Measurements from ENCODE around the gene SAFB. TPM values are rescaled to one million over a fixed set of nuclear protein-coding genes. Genes with fewer than 3 reads are reported as not detected.
"Not testable (repeated sequence)": the region's sequence is repeated elsewhere in the genome, so short reads cannot be mapped to it uniquely, and the experiment has no call there.

Gene SAFB
- polyA plus RNA-seq, 1 donor, result 97.1 TPM

GRCh38 chr19:5595745-5596144 is 27.1 kb upstream of the SAFB start:
- no peak for DNase-seq

- no peak for DNase-seq
These were observed 22.1 kb upstream of the SAFB start for GRCh38 chr19:5600797-5601196.

DNA sequence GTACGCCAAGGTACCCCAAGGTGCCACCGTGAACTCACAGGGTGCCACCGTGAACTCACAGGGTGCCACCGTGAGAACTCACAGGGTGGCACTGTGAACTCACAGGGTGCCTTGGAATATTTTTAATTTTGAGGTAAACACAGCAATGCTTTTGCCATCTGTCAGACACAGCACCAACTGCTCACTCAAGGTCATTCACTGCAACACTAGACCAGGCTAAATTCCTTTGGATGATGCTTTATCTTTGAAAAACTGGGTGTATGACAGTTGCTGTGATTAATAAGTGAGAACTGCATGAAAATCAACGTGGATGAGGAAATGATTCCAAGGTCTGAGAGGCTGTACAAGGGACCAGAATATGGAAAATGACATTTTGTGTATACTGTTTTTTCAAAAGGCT is 19.3 kb upstream of the SAFB start:
- no peak for DNase-seq

DNA sequence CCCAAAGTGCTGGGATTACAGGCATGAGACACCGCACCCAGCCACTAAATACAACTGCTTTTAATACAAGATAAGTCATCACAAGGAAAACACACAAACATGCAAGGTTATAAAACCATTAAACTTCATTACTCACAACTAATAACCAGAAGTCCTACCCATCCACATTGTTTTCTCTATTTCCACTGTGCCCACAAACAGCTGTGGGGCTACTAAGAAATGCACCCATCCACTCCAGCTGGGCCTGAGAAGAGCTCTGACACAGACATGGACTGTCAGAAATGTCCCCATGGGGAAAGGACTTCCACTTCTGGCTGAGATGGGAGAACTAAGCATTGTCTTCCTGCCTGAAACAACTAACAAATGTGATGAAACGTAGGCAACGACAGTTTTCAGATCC is 17.5 kb upstream of the SAFB start:
- no peak for DNase-seq

- DNase-seq, result no peak
These were observed 15.3 kb upstream of the SAFB start for GRCh38 chr19:5607318-5608275.

GRCh38 chr19:5608291-5608690 is 14.6 kb upstream of the SAFB start:
- DNase-seq, result no peak

DNA sequence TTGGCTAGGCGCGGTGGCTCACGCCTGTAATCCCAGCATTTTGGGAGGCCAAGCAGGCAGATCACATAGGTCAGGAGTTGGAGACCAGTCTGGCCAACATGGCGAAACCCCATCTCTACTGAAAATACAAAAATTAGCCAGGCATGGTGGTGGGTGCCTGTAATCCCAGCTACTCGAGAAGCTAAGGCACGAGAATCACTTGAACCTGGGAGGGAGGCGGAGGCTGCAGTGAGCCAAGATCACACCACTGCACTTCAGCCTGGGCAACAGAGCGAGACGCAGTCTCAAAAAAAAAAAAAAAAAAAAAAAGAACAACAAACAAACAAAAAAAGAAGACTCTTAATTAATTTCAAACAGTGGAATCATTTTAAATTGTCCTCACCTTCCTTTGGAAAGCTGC is 14.1 kb upstream of the SAFB start:
- not testable (repeated sequence) for DNase-seq

DNA sequence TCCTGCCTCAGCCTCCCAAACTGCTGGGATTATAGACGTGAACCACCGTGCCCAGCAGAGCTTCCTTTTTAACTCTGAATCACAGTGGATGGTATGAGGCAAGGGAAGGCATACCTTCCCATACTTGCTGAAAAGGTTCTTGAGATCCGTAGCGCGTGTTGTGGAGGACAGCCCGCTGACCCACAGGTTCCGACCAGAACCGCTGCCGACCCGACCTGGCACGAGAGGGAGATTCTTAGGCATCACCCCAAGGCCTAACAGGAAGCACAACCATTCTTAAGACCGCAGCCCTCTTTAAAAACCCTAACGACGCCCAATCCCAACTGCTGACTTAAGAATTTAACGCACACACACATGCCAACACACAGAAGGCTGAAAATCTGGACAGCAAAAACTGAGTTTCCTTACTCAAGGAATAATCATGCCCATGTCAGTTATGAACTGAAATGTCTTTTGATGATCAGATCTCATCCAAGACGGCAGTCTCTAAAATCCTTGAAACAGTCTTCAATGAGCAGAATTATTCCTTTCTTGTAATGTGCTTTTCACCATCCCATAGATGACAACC is 12.9 kb upstream of the SAFB start:
- DNase-seq, result no peak

DNA sequence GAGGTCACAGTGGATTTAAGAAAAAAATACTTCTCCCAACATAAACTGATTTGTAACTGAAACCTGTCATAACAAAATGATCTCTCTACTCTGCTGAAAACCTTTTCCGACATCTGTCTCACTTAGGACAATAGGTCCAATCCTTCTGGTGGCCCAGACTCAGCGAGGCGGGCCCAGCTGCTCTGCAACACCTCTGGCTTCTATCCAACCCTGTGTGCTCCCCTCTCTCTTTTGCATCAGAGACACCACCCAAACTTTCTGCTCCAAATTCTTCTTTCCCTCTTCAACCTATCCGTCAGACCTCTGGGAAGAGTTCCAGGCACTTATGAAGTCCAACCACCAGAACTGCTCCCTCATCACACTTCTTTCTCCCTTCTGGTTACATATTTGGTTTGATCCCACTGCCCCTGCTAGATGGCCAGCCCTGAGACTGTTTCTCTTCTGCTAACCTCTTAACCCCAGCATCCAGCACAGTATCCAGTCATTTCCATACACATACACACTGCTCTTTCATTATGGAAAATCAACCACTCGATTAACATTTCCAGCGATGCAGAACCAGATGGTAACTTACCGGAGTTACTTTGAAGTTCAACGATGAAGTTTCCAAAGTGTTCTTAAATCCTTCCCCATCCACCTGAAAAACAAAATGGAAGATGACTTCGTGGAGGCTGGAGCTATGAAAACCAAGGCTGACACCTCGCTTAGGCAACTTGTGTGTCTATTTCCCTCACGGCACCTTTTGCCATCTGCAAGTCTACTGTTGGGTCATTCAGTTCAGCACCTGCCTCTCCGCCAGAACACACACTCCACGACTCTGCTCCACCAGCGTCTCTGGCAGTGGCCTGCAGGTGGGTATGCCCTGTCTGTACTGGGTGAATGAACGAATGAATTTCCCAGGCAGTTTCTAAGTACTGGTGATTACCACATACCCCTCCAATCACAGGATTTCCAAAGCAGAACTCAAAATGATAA is 9.7 kb upstream of the SAFB start:
- DNase-seq, result no peak

- DNase-seq, result no peak
These were observed 7.0 kb upstream of the SAFB start for GRCh38 chr19:5615756-5616327.

- DNase-seq, result no peak
These were observed 5.8 kb upstream of the SAFB start for GRCh38 chr19:5617080-5617479.

GRCh38 chr19:5618591-5618990 is 4.3 kb upstream of the SAFB start:
- no peak for DNase-seq

- no peak for DNase-seq
These were observed 2.9 kb upstream of the SAFB start for GRCh38 chr19:5619946-5620345.

DNA sequence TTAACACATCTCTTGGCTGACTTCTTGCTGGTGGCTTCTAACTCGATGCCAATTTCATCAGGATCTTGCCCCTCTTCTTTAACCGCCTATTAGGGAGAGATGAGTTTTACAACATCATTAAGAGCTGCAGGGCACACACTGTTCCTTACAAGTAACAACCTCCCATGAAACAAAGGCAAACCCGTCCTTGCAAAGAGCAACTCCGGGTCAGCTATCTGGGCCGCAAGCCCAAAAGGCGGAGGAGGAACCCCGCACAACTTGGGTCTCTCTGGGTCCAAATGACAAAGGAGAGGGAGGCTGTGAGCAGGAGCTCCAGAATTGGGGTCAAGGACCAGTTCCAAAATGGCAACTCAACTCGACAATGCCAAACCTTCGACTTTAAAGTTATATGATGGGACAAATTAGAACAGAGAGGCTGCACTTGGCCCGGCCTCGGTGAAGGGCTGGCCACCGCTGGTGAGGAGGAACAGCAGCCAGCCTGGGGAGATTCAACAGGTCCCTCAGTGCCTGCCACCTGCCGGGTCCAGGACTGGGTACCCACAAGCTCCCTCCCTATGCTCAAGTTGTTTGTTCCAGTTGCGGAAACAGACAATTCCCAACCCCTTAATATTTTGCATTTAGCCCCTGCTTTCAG is 1.5 kb upstream of the SAFB start:
- DNase-seq, result no peak

GRCh38 chr19:5621945-5622464 is 878 bp upstream of the SAFB start:
- DNase-seq, result no peak

DNA sequence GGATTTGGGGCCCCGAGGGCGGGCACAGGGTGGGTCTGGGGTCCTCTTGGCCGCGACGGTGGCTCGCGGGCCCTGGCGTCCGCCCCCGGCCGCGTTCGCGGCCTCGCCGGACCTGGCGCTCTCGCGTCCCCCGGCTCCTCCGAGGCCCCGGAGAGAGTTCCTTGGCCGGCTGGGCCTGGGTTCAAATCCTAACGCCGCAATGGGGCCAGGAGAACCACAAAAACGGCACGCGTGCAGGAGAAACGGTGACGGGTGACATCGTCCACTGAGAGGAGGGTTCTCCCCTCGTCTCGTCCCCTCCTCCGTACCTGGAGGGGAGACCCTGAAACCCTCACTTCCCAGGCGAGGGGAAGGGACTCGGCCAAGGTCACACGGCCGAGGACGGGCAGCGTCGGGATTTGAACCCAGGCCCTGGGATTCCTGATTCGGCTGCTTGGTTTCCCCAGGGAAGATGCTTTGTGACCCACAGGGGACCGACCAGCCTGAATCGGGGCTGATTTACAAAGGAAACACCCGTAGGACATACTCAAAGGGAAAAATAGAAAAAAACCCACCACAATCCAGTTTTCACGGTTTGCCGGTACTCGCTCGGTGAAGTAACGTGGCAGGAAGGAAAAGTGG is 624 bp downstream of the SAFB start:
- no peak for DNase-seq

GRCh38 chr19:5624018-5624663 is 1.3 kb downstream of the SAFB start:
- no peak for DNase-seq

- no peak for DNase-seq
These were observed 1.9 kb downstream of the SAFB start for GRCh38 chr19:5624741-5625278.

DNA sequence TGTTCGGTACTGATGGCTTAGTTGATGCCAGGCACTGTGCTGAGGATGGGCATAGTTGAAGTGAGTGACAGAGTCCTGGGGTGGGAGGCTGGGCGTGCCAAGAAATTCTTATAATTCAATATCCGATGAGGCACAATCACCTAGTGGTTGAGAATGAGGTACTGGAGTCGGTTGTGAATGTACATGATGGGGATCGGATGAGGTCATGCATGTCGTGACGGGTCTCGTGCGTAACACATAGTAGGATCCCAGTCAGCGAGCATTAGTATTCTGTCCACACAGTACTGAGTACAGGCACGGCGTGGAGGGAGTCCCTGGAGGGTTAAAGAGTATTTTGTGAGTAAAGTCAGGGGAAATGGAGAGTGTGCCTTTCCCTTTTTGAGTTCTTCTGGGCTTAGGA is 2.8 kb downstream of the SAFB start:
- DNase-seq, result no peak

DNA sequence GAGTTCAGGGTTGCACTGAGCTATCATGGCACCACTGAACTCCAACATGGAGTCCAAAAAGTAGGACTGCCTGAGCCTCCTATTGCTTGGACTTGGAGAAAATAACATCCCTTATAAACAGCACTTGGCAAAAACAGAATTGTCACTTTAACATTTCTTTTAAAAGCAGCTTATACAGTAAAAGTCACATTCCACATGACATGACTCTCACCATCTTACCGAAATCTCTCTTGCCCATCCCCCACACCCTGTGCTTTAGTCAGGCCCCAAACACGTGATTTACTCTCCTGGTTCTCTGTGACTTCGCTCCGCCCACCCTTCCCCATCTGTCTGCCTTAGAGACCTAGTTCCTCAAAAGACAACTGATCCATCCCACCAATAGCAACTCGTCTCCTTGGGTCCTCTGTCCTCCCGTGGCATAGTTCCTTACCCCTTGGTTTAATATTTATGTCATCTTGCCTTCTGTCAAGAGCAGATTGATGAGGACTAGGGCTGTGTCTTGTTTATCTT is 4.6 kb downstream of the SAFB start:
- peak; percentile 36 for DNase-seq
